NCI-H82 treated with DMSO at 0.1 percent for 48 hours (cell line): ENCODE results near the gene P3H4.
"Not testable (repeated sequence)": the region's sequence is repeated elsewhere in the genome, so short reads cannot be mapped to it uniquely, and the experiment has no call there.

Source experiments
- DNase-seq: peaks from one replicate; lab custom pipeline; 2025; ENCODE audit not compliant: unreplicated experiment; lab: John Stamatoyannopoulos, UW

Gene P3H4

DNA sequence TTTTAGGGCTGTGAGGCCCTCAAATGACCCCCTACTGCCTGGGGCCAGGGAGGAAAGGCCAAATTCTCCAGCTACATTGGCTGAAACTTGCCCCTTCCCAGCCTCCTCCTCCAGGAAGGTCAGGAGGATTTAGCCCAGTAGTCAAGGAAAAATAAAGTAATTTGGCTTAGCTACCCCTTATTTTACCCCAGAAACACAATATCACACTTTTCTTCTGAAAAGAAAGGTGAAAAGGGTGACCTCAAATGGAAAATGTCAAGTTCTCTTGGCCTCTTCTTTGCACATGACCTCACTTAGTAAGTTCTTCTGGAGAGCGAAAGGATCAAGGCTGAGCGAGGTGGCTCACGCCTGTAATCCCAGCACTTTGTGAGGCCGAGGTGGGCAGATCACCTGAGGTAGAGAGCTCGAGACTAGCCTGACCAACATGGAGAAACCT, 17.2 kb downstream of the P3H4 start:
- DNase-seq, result no peak

DNA sequence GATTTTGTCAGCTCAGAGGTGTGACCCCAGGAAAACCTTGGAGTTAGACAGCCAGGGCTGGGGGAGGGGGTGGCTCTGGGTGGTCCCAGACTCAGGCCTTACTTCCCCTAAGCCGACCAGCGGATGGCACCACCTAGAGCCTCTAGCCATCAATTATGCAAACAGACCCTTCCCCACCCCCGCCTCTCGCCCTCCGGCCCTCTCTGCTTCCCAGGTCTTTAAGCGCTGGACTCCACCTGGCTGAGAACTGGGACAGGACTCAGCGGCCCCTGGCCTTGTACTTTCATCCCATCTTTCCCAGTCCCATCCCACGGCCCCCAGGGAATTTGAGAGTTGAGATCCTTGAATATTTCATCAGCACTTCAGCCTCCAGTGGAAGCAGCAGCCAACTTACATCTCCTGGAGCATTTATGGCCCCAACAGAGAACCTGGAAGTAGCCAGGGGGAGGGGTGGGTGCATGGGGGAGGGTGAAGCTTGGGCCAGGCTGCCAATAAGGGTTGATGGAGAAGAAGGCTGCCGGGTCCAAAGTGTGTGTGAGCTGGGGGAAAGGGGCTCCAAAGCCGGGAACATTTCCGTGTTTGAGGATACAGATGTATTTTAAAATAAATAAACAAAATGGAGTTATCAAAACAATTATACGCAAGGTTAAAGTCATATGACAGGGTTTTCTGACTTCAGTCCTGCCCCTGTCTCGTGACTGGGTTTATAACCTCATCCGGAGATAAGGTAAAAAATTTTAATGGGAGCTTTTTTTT, 17.8 kb downstream of the P3H4 start:
- no peak for DNase-seq

DNA sequence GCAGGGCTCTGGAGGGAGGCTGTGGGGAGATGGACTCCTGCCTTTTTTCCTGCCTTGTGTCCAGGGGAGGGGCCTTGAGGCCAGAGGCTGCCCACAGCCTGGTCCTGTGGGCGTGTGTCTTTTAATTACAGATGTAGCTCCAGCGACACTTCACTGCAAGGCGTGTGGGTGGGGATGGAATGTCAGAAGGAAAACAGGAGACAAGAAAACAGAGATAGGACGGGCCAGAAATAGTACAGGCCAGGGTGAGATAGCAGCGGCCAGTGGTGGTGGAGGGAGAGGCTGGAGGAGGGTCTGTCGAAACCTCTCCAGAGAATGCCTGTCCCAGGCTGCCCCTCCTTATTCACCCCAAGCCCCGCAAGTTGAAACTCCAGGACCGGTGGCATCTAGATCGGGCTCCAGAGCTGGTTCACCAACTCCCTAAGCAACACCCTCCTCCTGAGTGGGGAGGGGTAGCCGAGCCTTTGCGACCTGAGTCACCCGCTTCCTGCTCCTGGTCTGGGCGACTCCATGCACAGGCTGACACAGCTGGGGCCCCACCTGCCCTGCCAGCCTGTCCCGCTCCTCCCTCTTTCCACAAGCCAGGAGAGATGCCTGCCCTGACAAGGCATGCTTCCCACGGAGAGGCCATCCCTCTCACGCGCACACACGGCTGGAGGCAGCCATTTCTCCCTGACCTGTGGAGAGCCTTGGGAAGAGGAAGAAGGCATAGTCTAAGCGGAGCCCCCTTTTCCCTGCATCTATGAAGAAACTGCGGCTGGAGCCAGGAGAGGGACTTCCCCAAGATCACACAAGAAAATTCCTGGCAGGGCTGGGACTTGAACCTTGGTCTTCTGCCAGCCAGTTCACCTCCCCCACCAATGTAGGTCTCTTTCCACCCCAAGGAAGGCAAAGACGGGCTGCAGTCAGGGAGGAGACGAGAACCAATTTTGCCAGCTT, 18.6 kb downstream of the P3H4 start:
- no peak for DNase-seq

DNA sequence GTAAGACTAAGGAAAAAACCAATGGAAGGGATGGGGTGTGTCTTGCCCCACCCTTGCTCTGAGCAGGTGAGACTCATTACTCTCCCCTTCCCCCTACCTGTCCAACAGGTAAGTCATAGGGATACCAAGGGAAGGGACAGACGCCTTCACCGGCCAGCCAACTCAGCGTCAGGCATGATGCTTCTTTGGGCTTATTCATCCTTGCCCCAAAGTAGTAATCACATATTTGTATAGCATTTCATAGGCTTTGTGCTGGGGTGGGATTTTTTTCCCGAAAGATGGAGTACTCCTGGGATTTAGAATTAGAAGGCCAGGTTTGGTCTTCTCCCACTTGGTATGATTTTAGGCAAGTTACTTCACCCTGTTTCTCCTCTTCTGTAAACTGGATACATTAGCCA, 24.7 kb downstream of the P3H4 start:
- no peak for DNase-seq

DNA sequence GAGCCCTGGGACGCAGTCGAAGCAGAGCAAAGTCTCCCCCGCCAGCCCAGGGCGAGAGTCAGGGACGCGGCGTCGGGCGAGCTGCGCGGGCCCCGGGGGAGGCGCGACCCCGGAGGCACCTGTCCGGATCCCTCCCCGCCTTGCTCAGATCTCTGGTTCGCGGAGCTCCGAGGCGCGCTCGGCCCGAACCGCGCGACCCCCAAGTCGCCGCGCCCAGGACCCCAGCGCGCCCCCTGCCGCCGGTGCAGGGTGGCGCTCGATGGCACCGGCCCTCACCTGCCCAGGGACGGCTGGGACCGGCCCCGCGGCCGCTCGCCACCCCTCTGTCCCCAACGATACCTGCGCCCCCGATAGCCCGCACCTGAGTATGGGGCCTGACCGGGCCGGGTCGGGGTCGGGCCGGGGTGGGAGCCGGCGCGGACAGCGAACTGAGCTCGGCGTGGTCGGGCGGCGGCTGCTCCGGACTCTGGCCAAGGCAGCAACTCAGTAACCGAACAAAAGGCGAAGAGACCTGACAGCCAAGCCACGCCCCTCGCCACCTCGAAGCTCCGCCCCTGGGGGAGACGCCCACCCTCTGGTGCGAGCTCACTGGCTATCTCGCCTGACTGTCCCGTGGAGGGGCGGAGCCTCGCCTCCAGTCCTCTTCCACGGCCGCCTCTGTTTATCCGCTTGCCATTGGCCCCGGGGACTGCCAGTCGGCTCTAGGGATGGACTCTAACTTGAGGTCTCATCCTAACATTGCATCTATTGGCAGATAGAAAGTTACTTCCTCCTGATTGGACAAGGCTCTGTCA, 25.3 kb downstream of the P3H4 start, which contains the start of gene JUP:
Gene JUP (minus strand): TSS at position 485 of the 794 bp plus-strand sequence. CDS start 14,857 bp downstream, outside the sequence.
- DNase-seq, result peak; percentile 96

DNA sequence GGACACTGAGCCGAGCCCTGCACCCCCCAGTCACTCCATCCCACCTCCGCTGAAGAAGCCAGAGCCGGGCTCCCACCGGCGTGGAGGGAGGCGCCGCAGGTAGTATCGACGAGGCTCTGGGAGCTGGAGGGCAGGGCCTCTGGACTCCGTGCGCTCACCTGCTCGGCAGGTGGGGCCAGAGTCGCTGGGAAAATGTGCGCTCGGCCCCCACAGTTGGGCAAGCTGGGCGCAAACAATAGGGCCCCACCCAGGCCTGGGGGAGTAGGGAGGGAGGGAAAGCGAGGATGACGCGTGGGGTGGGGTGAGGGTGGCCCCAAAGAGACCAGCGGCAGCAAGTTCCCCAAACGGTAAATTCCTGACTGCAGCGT, 25.9 kb downstream of the P3H4 start:
- no peak for DNase-seq

DNA sequence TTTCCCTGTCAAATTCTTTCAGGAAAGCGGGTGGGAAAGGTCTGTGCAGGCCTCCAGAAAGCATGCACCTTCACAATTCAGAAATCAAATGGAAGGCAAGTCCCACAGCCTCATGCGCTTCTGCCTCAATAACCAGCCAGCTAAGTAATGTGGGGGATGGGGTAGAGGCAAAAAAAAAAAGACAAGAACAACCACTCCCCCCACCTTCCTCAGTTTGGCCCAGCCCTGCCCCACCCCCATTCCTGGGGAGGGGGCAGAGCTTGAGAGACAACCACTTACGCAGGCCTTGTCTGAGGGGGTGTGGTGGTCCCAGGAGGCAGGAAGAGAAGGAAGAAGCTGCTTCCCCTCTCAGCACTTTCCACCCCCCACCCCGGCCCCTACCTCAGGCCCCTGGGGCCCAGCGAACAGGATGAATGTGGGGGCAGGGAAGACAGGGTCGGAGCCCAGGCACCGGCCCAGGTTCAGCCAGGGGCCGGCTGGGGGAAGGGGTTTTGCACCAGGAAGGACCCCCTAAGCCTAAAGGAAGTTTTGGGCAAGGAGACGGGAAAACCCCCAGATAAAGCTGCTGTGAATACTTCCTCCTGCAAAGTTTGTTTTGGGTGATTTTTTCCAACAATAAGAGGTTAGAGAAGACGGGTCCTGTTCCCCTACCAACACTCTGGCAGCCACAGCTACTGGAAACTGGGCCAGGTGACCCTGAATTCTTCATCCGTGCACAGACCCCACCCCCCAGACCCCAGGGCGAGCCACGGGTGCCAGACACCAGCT, 26.5 kb downstream of the P3H4 start:
- DNase-seq, result peak; percentile 19

DNA sequence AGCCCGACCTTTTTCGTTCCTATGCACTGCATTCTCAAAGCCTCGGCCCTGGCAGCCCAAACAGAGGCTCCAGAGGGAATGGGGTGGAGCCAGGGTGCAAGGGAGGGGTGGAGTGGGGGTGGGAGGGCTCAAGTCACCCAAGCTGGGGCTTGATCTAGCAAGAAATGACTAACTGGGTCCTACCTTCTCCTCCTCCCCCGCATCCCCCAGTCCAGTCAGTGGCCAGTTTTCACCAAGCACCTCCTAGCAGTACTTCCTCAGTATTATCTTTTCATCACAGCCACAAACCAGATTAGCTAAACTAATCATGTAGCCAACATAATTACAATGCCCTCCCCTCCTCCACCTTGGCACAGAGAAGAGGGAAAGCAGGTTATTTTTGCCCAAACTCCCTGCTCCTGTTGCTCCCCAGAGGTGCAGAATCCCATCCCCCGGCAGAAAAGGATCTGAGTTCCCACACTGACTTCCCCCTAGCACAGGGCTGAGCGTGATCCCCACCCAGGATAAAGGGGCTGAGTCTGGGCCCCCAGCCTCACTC, 27.5 kb downstream of the P3H4 start:
- DNase-seq, result peak; percentile 50

DNA sequence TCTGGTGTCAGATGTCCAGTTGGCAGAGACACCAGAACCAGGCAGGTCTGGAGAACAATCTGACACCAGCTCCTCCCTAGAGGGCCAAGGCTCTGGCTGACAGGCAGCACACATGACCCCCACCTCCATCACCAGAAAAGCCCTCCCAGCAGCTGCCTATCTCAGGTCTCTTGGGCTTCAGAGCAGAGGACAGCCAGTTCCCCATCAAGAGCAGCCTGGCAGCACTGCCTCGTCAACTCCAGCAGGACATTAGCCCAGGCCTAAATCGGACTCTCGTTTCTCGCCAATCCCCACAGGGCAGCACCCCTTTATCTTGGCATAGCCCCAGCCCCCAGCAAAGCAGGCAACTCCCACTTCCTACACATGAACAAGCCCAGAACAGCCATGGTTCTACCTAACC, 29.6 kb downstream of the P3H4 start:
- DNase-seq, result no peak

DNA sequence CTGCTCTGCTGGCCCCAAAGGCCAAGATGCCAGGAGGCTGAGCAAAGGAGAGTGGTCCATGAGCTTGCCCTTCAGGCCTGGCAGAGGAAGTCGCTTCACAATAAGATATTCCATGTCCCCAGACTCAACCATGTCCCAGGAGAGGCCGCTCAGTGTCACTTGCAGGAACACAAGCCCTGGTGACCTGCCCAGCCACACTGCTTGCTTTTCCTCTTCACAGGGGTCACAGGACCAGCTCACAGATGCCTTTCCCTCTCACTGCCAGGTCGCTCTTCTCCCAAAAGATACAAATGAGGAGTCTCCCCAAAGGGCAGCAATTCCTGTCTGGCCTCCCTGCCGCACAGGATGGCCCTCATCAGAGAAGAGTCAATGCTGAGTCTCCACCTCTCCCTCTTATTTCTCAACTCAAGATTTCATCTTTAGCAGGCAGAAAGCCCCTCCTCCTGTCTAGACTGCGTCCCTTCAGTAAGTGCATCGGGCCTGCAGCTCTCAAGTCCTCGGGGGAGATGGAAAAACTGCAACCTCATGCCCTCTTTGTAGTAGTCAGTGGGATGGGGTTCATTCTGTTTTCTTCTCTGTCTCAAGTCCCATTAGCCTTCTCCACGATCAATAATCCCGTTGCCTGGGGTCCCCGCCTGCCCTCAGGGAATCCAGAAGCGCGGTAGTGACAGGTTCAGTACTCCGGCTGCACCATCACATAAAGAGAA, 30.2 kb downstream of the P3H4 start:
- no peak for DNase-seq

DNA sequence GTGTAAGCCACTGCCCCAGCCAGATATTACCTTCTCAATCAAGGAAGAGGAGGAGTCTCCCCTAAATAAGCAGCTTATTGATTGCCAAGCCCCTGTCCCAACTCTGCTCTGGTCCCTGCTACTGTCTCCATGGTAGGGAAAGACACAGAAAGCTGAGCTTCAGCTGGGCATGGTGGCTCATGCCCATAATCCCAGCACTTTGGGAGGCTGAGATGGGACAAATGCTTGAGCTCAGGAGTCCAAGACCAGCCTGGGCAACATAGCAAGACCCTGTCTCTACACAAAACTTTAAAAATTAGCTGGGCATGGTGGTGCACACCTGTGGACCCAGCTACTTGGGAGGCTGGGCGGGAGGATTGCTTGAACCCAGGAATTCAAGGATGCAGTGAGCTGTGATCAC, 31.8 kb downstream of the P3H4 start:
- DNase-seq, result no peak

DNA sequence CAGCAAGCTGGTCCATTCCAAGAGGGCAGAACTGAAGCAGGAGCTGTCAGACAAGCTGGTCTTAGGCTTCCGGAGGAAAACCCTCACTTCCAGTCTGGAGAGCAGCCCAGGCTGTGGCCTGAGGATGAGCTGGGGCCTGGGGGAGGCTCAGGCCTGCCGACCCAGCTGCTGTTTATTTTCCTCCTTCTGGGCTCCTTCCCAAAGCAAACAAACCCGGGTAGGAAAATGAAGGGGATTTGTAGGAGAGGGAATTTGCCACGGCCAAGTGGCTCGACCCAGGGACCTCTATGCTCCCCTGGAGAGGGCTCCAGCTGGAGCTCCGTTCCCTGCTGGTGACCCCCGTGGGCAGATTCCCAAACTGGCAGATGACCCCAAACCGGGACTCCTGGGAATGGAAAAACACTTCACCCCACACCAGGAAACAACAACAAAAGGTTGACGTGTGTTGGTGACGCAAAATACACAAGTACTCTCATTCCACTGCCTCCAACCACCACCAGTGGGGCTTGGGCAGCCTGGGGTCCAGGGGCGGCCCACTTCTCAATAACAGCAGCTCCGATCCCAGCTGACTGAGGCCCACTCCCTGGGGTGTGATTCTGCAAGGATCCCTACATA, 34.1 kb downstream of the P3H4 start:
- DNase-seq, result peak; percentile 39

DNA sequence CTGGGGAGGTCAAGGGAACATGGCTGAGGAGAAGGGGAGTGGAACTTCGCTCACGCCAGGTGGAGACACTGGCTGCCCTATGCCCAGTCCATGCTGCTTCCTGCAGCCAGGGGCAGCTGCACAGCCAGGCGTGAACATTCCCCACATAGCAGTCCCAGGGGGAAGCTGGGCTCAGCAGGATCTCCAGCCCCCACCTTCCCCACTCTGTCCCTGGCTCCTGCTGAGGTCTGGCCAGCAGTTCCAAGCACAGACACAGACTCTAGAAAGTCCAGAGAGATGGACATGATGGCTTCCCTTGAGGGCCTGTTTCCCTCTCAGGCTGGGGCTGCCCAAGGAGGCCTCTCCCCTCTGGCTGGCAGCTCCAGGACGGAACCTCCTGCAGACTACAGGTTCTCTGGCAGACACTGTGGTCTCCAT, 34.6 kb downstream of the P3H4 start:
- DNase-seq, result no peak

DNA sequence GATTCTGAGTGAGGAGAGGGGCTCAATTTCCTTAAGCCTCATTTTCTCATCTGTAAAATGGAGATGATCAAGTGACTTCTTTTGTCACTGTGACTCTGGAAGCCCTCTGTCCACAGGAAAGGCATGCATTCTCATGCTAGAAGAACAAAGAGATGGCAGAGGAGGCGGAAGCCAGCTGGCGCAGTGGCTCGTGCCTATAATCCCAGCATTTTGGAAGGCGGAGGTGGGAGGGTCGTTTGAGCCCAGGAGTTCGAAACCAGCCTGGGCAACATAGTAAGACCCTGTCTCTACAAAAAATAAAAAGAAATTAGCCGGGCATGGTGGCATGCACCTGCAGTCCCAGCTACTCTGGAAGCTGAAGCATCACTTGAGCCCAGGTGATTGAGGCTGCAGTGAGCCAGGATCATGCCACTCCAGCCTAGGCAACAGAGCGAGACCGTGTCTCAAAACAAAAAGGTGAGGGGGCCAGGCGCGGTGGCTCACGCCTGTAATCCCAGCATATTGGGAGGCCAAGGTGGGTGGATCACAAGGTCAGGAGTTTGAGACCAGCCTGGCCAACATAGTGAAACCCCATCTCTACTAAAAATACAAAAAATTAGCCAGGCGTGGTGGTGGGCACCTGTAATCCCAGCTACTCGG, 35.4 kb downstream of the P3H4 start:
- DNase-seq, result not testable (repeated sequence)

DNA sequence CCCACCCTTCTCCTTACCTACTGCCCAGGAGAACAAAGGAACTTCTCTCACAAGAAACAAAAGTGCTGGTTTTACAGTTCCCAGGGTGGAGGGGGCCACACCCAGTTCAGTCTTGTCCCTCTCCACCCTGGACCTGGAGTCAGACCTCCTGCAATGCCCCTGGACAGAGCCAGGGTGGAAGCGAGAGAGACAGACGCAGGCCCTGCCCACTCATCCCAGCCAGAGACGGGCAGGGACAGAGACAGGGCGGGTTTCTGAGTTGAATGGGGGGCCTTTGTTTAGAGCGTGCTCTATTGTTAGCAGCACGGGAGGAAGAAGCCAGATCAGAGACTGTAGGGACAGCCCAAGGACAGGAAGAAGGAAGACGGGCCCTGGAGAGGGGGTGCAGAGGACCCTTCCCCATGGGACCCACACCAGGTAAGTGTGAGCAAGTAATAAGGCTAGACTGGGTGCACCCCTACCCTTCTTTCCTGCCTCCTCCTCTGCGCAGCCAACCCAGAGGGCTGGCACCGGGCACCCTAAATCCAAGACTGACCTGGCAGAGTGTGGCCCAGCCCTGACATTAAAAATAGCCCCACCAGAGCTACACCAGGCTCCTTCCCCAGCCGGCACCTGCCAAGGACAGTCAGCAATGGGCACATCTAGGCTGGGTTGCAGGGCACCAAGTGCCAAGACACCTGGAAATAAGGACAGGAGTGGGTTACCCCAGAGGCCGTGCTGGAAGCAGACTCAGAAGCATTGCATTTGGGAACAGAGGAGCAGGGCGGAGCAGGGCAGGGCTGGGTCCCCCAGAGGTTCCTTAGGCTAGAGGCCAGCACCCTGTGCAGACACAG, 36.1 kb downstream of the P3H4 start:
- DNase-seq, result no peak

DNA sequence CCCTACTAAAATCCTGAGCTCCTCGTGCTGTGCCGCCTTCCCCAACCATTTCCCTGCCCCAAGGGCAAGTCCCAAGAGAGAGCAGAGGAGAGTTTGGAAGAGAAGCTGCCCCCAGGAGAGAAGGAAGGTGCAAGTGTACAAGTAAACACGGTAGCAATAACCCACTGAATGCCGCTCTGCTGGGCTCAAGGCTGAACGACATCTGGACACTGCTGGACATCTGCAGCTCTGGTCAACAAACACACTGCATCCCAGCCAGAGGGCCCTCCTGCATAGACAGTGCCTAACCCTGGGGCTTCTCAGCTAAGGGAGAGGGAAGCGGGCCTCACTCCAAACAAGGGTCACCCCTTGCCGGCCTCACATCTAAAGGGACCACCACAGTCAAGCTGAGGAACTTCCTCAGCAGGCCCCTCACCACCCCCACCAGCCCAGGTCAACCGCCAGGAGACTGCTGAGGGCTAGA, 38.0 kb downstream of the P3H4 start:
- DNase-seq, result no peak

DNA sequence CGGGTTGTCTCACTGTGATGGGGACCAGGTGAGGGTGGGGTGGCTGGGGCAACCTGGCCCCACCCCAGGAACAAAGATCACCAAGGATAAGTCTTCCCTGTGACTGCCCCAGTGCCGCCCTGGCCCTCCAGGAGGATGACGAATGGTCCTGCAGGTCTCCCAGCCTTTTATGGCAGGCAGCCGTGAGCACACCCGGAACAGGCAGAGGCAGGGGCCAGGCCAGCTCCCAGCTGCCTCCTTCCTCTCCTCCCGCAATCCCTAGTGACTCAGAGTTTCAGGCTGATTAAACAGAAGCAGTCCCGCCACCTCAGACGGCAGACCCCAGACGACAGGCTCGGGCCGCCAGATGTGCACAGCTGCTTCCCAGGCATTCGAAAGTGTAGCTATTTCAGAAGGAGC, 38.6 kb downstream of the P3H4 start:
- no peak for DNase-seq
